Hepatocyte (in vitro differentiated cells): ENCODE measurements around the gene RGS11. TPM values are rescaled to one million over a fixed set of nuclear protein-coding genes. Genes with fewer than 3 reads are reported as not detected.
A peak's percentile ranks its signal among the peaks of the same experiment; 100 is the strongest.

Experiments
- DNase-seq: peaks from one replicate; pipeline ENCODE4 v3.0.0-alpha.2; 2016; ENCODE audit warnings: low spot score
- H2AFZ ChIP-seq: fragments of 200-600 bp; sonication (generic); 2 replicates; pipeline ENCODE4 v1.6.0; 2016; ENCODE audit warnings: antibody characterized with exemption, mild to moderate bottlenecking
- H3K27ac ChIP-seq: fragments of 200-600 bp; sonication (generic); 2 replicates; pipeline ENCODE4 v1.5.1; 2016; ENCODE audit warnings: mild to moderate bottlenecking
- H3K27me3 ChIP-seq: fragments of 200-600 bp; sonication (generic); 2 replicates; pipeline ENCODE4 v1.6.1; 2016
- H3K36me3 ChIP-seq: fragments of 200-600 bp; sonication (generic); replicated peaks from 2 replicates; pipeline ENCODE4 v1.5.1; 2016; ENCODE audit warnings: low read depth; ENCODE audit not compliant: insufficient read depth
- H3K4me1 ChIP-seq: fragments of 200-600 bp; sonication (generic); 2 replicates; pipeline ENCODE4 v1.5.1; 2016; ENCODE audit warnings: mild to moderate bottlenecking, moderate library complexity; ENCODE audit not compliant: insufficient read depth
- H3K4me2 ChIP-seq: fragments of 200-600 bp; sonication (generic); 2 replicates; pipeline ENCODE4 v1.6.0; 2016
- H3K4me3 ChIP-seq: fragments of 200-600 bp; sonication (generic); 2 replicates; pipeline ENCODE4 v1.5.1; 2016; ENCODE audit warnings: mild to moderate bottlenecking
- H3K79me2 ChIP-seq: fragments of 200-600 bp; sonication (generic); 2 replicates; pipeline ENCODE4 v1.6.0; 2017; ENCODE audit warnings: mild to moderate bottlenecking
- H3K9me2 ChIP-seq: fragments of 200-600 bp; sonication (generic); replicated peaks from 2 replicates; pipeline ENCODE4 v1.6.0; 2017; ENCODE audit warnings: mild to moderate bottlenecking; ENCODE audit not compliant: insufficient read depth
- H3K9me3 ChIP-seq: fragments of 200-600 bp; sonication (generic); 2 replicates; pipeline ENCODE4 v1.5.1; 2016; ENCODE audit warnings: low read depth, mild to moderate bottlenecking
- H4K20me1 ChIP-seq: fragments of 200-600 bp; sonication (generic); 2 replicates; pipeline ENCODE4 v1.6.0; 2016; ENCODE audit warnings: mild to moderate bottlenecking; ENCODE audit not compliant: insufficient read depth, poor library complexity, severe bottlenecking
- CTCF ChIP-seq: fragments of 200-600 bp; sonication (generic); IDR thresholded peaks from 2 replicates; pipeline ENCODE4 v1.5.1; 2016; ENCODE audit warnings: antibody characterized with exemption, mild to moderate bottlenecking; ENCODE audit not compliant: poor library complexity
- EZH2 ChIP-seq: fragments of 200-600 bp; sonication (generic); IDR thresholded peaks from 2 replicates; pipeline ENCODE4 v1.6.1; 2016; ENCODE audit warnings: antibody characterized with exemption, mild to moderate bottlenecking, borderline replicate concordance
- EZH2phosphoT487 ChIP-seq: fragments of 200-600 bp; sonication (generic); IDR thresholded peaks from one replicate; pipeline ENCODE4 v1.6.1; 2018; ENCODE audit warnings: antibody characterized with exemption, mild to moderate bottlenecking, low read depth, moderate library complexity; ENCODE audit not compliant: unreplicated experiment, severe bottlenecking
- WGBS: methylation state at CpG from one replicate; pipeline ENCODE4 v1.1.6; 2016; ENCODE audit warnings: low lambda C conversion rate; ENCODE audit errors: missing lambda C conversion rate; 5-methylcytosine and 5-hydroxymethylcytosine counted together
- polyA plus RNA-seq: library from polyadenylated mRNA; unstranded; fragments of >200 nt; fragmentation: Nextera tagmentation; extraction: Ambion mirVana; gene quantifications from 2 replicates; pipeline ENCODE4 v1.2.1, GENCODE V29; 2016
- total RNA-seq: library from RNA; depleted of rRNA; stranded (reverse); fragments of >200 nt; gene quantifications from 2 replicates; pipeline ENCODE4 v1.2.3, GENCODE V29; 2014

RGS11 gene
- 0.04 and 0.57 TPM in 2 replicates for total RNA-seq
- 0.93 and 3.4 TPM in 2 replicates for polyA plus RNA-seq

GRCh38 chr16:275786-276232 is at the start of gene RGS11:
Gene RGS11, minus strand, starts transcription at chr16:275944. Its CDS starts 33 bp downstream, at chr16:275911.
- no peak for DNase-seq
- no CpG with 5 or more reads among the region's 56 CpGs for WGBS
- peaks cover 2% of the 10 kb centered on the region for H3K4me1 ChIP-seq
- H3K9me2 ChIP-seq = no peaks in the 10 kb centered on the region
- H3K9me3 ChIP-seq = no peaks in the 10 kb centered on the region
- H3K36me3 ChIP-seq = no peaks in the 10 kb centered on the region
- TF ChIP-seq CTCF (no peak), EZH2 (no peak), EZH2phosphoT487 (no peak)
- H2AFZ ChIP-seq = no peak within 1 kb of the TSS
- H3K79me2 ChIP-seq = no peaks in the 10 kb centered on the region
- H3K4me2 ChIP-seq = peak within 1 kb of the TSS; percentile 91
- H4K20me1 ChIP-seq = no peaks in the 10 kb centered on the region
- no peak within 1 kb of the TSS for H3K27ac ChIP-seq
- H3K27me3 ChIP-seq = peaks cover 41% of the 10 kb centered on the region
- H3K4me3 ChIP-seq = no peak within 1 kb of the TSS

GRCh38 chr16:324451-325334 is 48.9 kb upstream of the RGS11 start:
- no peaks in the 10 kb centered on the region for H3K9me2 ChIP-seq
- peak; percentile 43 for DNase-seq
- H3K79me2 ChIP-seq = peaks cover 93% of the 10 kb centered on the region
- TF ChIP-seq EZH2 = no peak
- no peak for TF ChIP-seq EZH2phosphoT487
- no peak for TF ChIP-seq CTCF
- H3K4me1 ChIP-seq = peaks cover 12% of the 10 kb centered on the region
- H4K20me1 ChIP-seq = peaks cover 17% of the 10 kb centered on the region
- peak overlapping the region; percentile 37 for H3K27ac ChIP-seq
- no peaks in the 10 kb centered on the region for H3K27me3 ChIP-seq
- no peak overlapping the region for H2AFZ ChIP-seq
- H3K9me3 ChIP-seq = no peaks in the 10 kb centered on the region
- no peaks in the 10 kb centered on the region for H3K36me3 ChIP-seq
- no peak overlapping the region for H3K4me2 ChIP-seq
- WGBS = 86% methylated on average over 40 of the region's 55 CpGs
- no peak overlapping the region for H3K4me3 ChIP-seq

GRCh38 chr16:324201-324450 is 48.4 kb upstream of the RGS11 start:
- no peak for DNase-seq
- no peaks in the 10 kb centered on the region for H3K9me2 ChIP-seq
- H3K79me2 ChIP-seq = peaks cover 93% of the 10 kb centered on the region
- no peak overlapping the region for H3K4me3 ChIP-seq
- no peak overlapping the region for H2AFZ ChIP-seq
- H3K27ac ChIP-seq = peak overlapping the region; percentile 37
- no peak overlapping the region for H3K4me2 ChIP-seq
- peaks cover 12% of the 10 kb centered on the region for H3K4me1 ChIP-seq
- peaks cover 18% of the 10 kb centered on the region for H4K20me1 ChIP-seq
- TF ChIP-seq EZH2phosphoT487 (no peak), CTCF (no peak), EZH2 (no peak)
- WGBS = 90% methylated on average over 17 of the region's 17 CpGs
- no peaks in the 10 kb centered on the region for H3K27me3 ChIP-seq
- no peaks in the 10 kb centered on the region for H3K36me3 ChIP-seq
- H3K9me3 ChIP-seq = no peaks in the 10 kb centered on the region
